Ammon's horn (tissue), 1 donor: ENCODE data around the gene NUP62CL.
"Not testable (repeated sequence)": the region's sequence is repeated elsewhere in the genome, so short reads cannot be mapped to it uniquely, and the experiment has no call there.

ENCODE experiments used
- DNase-seq: peaks from one replicate; pipeline ENCODE4 v3.0.0-alpha.2; 2016; ENCODE audit warnings: low spot score

Gene NUP62CL, protein sequence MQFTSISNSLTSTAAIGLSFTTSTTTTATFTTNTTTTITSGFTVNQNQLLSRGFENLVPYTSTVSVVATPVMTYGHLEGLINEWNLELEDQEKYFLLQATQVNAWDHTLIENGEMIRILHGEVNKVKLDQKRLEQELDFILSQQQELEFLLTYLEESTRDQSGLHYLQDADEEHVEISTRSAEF

DNA sequence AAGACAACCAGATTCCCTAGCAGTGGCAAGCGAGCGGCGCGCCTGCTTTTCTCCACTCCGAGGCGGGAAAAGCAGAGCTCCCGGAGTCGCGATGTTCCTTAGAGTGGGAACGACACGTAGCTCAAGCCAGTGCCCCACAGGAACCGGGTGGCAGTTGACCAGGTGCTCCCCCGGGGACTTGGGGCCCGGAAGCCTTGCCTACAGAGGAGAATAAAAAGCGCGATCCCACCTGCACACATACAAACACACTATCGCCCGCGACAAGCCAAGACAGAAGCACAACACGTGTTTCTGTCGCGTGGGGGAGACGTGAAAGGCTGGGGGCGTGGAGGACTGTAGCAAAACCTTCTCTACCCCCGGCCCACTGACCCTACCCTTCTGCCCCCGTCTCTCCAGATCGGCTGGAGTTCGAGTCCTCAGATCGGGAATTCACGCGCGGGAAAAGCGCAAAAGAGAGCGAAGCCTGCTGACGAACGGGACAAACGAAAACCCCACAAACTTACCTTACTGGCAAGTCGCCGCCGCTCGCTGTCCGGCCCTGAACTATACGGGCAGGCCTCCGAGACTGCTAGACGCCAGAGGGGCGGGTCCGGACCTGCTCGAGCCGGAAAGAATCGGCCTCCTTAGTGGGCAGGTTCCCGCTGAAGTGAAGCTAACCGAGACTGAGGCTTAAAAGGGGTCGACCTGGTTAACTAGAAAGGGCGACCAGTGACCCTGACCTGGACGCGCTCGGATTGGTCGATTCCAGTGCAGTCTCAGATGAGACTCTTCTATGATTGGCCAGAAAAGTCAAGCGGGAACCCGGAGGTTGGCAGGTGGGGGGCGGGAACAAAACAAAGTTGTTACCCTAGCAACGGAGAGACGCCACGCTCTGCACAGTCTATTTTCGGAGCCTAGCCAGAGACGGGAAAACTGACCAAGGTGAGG is at the start of gene NUP62CL, which contains the start of gene DNAAF6:
Gene NUP62CL (minus strand): TSS at position 664 of the 927 bp plus-strand sequence. CDS start 31,287 bp downstream, outside the sequence.
Gene DNAAF6 (plus strand): TSS at position 842 of the 927 bp plus-strand sequence. CDS start 6,265 bp downstream, outside the sequence.
- peak; percentile 36 for DNase-seq

DNA sequence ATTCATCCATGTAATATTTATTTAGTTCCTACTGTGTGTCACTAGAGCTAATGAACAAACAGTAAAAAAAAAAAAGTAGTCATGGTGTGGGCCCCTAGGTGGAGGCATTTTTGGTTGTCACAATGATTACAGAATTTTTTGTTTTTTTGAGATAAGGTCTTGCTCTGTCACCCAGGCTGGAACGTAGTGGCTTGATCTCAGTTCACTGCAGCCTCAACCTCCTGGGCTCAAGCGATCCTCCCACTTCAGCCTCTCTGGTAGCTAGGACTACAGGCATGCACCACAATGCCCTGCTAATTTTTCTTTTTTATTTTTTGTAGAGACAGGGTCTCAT is 22.2 kb upstream of the NUP62CL start:
- DNase-seq, result no peak

DNA sequence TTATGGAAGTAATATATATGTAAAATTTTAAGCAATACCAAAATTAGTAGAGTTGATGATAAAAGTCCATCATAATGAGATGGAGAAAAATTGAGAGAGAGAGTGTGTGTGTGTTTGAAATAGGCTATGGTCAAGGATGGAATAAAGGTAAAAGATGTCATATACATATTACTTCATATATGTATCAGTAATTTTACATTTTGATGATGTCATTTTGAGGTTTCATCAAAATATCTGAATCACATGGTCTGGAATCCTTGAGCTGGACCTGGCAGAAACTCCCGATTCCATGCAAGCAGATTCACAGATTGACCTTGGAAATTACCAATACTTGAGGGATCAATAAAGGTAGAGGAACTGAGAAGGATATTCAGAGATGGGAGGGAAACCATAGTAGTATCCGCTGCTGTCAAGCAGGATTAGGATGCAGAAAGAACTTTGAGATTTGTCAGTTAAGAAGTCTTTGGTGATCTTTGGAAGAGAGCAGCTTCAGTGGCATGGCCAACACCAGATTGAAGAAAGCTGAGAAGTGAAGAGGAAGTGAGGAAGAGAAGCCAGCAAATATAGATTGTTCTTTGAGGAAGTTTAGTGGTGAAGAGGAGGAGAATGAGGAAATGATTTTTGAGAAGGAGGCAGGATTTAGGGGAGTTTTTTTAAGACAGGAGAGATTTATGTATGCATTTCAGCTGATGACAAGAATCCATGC is 21.7 kb upstream of the NUP62CL start:
- DNase-seq, result peak; percentile 2

DNA sequence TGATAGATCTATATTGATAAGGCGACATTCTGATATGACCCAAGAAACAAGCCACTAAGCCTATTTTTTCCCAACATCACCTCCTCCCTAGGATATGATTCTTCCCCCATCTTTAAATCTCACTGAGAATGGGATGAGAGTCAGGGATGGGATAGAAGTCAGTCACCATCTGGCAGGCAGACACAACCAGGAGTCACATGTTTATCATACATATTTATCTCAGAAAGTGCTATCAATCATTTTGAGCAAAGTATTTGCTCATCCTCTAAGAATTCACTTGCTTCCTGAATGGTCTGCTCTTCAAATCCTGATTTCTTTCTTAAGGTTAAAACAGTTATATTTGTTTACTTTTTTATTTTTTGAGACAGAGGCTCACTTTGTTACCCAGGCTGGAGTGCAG is 20.5 kb upstream of the NUP62CL start:
- no peak for DNase-seq

DNA sequence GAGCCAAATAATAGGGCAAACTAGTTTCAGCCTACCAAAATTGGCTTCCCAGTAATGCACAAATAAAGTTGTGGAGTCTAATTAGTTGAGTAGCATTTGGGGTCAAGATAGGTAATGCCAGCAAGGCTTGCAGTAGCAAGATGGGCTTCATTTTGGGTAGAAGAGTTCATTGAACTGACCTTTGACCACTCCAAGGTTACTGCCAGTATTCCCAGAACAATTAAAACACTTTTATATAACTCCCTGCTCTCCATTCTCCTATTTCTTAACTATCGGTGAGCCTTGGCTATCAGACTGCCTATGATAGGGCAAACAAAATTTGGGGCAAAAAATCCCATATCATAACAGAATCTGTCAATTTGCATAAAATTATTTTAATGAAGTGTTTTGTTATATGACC is 7.2 kb upstream of the NUP62CL start:
- DNase-seq, result no peak

DNA sequence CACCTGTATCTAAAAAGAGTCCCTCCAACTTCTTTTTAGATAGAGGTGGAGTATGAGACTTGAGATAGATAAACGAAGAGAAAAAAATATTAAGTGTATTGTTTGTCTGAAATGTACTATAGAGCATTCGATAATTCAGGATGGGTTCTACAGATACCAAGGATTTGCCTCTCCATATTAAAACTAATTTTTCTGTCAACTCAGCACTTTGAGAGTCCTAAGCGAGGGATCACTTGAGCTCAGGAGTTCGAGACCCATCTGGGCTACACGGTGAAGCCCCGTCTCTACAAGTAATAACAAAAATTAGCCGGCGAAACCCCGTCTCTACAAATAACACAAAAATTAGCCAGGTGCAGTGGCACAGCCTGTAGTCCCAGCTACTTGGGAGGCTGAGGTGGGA is 1.7 kb upstream of the NUP62CL start:
- no peak for DNase-seq

DNA sequence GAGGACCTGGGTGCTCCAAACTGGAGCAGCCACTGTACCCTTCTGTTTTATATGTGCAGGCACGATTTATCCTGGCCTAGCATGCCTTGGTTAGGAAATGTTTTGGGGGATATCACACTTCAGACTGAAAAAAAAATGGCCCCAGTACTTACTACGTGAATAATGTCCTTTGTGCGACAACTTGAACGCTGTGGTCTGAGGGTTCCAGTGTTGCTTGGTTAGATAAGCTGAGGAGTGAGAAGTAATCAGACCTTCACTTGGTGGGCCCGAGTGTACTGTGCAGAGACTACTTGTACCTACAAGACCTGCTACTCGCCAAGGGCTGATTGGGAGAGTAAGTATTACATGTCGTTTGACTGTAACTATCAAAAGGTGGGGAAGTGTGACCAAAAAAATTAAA is 856 bp upstream of the NUP62CL start:
- no peak for DNase-seq

DNA sequence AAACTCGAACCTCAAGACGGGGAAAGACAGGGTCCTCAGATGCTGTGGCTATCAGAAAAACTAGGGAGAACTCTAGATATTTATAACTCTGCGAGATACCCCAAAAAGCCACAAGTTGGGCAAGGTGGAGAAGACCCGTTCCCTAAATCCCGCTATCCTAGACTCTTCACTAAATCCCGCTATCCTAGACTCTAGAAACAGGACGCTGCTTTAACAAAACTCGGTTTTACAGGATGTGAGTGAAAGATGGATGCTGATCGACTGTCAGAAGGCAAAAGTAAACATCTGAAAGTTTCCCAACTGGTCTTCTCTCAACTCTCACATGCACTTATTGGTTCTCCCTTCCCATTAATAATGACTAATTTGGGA is 448 bp upstream of the NUP62CL start:
- no peak for DNase-seq

DNA sequence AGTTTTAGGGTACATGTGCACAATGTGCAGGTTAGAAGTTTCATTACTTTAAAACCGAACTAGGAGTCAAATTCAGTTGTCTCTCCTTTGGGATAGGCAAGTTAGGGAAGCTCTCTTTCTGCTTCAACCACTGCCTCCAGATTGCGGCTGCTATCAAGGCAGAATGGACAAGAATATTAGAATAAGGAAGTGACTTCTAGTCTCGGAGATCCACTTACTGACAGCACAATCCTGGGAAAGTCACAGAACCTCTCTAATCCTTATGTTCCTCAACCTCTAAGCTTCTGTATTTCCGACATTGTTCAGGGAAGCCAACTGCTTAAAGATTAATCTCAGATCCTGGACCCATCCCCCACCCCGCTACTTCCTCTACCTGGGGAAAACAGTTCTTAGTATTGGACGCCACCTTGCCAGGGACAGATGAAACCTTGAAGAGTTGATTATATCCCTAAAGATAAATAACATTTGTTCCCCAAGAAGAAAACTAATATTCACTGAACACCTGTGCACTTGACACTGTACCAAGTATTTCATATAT is 2.1 kb downstream of the NUP62CL start:
- no peak for DNase-seq

DNA sequence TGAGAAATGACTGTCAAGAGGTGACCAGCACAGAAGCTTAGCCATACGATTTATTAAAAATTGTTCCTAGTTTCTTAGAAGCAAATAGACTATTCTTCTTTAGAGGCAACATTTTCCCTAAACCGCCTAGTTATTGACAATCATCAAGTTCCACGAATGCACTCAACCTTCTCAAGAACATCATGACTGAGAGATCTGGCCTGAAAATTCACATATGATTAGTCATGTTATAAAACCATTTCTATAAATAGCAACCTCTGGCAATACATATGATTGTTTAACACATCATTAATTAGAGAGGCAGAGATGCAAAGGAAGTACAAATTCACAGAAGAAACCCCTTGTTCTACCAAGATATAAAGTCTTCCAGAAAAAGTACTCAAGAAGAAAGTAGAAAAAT is 6.7 kb downstream of the NUP62CL start:
- DNase-seq, result no peak

DNA sequence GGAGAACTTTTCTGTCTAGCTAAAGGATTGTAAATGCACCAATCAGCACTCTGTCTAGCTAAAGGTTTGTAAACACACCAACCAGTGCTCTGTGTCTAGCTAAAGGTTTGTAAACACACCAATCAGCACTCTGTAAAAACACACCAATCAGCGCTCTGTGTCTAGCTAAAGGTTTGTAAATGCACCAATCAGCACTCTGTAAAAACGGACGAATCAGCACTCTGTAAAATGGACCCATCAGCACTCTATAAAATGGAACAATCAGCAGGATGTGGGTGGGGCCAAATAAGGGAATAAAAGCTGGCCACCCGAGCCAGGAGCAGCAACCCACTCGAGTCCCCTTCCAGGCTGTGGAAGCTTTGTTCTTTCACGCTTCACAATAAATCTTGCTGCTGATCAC is 8.2 kb downstream of the NUP62CL start:
- DNase-seq, result not testable (repeated sequence)

DNA sequence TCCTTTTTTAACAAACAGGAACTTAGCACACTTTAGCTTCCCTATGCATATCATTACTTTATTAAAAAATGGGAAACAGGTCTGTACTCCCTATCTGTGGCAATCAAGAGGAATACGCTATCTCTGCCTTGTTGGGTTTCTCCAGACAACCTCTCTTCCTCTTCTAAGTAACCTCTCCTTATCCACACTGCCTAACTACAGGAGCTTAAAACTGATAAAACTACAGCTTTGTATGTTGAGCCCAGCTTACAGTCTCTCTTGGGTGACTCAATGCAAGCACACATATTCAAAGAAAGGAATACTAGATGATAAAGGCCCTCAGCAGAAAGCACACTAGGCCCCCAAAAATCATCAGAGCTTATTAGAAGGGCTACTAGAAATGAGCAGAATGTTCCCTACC is 8.9 kb downstream of the NUP62CL start:
- DNase-seq, result no peak

DNA sequence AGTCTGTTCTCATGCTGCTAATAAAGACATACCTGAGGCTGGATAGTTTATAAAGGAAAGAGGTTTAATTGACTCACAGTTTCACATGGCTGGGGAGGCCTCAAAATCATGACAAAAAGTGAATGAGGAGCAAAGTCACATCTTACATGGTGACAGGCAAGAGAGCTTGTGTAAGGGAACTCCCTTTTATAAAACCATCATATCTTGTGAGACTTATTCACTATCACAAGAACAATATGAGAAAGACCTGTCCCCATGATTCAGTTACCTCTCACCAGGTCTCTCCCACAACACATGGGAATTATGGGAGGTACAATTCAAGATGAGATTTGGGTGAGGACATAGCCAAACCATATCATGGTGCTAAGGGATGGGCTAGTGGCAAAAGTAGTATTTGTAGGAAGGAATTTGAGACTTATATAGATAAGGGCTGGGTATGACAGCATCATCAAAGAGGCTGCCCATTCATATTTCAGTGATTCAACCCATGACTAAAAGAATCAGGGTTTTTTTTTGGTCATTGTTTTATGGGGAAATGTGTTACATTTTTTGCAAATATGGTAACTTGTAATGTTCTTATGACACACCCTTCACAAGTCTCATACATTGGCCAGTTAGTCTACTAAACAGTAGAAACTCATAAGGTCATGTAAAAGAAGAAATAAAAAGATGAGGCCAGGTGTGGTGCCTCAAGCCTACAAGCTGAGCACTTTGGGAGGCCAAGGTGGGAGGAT is 34.7 kb downstream of the NUP62CL start:
- no peak for DNase-seq

DNA sequence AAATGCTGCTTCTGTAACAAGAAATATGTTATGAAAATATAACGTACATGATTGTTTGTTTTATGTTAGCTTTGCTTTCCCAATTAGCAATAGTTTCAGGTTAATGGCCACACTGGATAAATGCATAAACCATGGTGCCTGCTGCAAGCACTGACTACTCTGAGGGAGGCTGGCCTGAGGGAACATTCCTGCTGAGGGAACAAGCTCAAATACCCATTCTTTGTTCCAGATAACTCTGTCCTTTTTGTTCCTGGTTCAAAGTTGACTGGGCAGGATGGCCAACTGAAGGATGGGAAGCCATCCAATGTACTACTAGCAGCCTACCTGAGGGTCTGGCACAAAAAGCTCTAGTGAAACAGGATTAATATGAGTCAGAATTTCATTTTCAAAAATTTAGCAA is 37.5 kb downstream of the NUP62CL start:
- DNase-seq, result no peak

DNA sequence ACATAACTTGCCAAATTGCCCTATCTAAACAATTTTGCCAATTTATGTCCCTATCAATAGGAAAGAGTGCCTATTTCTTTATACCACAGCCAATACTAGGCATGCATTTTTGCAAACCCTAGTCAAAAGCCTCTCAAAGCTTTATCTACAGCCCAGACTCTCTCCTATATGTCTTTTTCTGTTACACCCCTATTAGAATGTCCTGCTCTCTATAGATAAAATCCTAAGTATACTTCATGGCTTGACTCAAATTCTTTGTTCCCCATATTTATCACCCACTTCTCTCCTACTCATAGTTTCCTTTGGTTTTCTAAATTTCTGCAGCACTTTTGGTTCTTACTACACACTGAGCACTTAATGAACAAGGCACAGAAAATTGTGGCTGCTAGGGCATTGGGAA is 38.0 kb downstream of the NUP62CL start:
- DNase-seq, result no peak

DNA sequence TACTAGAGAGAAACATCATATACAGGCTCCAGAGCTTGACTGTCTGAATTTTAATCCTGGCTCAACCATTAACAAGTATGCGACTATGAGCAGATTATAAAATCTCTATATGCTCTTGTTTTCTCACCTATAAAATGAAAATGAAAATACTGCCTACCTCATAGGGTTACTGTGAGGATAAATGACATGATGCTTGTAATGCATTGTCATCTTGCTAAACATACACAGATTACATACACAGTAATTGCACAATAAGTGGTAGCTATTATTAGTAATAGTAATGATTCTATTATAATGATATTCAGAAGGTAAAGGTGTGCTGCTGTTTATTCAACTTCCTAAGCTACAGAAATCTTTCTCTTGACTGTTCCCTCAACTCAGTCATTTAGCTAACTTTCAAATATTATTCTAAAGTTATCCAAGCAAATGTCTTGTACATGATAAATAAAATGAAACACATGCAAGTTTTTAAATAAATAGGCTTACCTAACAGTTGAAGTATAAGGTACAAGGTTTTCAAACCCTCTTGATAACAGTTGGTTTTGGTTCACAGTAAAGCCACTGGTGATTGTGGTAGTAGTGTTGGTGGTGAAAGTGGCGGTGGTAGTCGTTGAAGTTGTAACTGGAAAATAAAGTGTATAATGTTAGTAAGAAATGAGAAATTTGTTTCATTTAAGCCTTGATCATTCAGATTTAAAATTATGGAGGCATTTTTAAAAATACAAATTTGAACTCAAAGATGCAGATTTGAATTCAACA is 38.9 kb downstream of the NUP62CL start:
- no peak for DNase-seq

DNA sequence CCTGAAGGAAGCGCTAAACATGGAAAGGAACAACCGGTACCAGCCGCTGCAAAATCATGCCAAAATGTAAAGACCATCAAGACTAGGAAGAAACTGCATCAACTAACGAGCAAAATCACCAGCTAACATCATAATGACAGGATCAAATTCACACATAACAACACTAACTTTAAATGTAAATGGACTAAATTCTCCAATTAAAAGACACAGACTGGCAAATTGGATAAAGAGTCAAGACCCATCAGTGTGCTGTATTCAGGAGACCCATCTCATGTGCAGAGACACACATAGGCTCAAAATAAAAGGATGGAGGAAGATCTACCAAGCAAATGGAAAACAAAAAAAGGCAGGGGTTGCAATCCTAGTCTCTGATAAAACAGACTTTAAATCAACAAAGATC is 48.6 kb downstream of the NUP62CL start:
- DNase-seq, result not testable (repeated sequence)

DNA sequence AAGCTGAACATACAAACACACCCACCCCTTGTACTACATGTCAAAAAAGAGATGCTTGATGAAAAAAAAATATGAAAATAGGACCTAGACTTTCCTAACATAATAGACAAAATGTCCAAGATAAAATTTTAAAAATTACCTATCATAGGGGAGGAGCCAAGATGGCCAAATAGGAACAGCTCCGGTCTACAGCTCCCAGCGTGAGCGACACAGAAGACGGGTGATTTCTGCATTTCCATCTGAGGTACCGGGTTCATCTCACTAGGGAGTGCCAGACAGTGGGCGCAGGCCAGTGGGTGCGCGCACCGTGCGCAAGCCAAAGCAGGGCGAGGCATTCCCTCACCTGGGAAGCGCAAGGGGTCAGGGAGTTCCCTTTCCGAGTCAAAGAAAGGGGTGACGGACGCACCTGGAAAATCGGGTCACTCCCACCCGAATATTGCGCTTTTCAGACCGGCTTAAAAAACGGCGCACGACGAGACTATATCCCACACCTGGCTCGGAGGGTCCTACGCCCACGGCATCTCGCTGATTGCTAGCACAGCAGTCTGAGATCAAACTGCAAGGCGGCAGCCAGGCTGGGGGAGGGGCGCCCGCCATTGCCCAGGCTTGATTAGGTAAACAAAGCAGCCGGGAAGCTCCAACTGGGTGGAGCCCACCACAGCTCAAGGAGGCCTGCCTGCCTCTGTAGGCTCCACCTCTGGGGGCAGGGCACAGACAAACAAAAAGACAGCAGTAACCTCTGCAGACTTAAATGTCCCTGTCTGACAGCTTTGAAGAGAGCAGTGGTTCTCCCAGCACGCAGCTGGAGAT is 50.4 kb downstream of the NUP62CL start:
- DNase-seq, result not testable (repeated sequence)

DNA sequence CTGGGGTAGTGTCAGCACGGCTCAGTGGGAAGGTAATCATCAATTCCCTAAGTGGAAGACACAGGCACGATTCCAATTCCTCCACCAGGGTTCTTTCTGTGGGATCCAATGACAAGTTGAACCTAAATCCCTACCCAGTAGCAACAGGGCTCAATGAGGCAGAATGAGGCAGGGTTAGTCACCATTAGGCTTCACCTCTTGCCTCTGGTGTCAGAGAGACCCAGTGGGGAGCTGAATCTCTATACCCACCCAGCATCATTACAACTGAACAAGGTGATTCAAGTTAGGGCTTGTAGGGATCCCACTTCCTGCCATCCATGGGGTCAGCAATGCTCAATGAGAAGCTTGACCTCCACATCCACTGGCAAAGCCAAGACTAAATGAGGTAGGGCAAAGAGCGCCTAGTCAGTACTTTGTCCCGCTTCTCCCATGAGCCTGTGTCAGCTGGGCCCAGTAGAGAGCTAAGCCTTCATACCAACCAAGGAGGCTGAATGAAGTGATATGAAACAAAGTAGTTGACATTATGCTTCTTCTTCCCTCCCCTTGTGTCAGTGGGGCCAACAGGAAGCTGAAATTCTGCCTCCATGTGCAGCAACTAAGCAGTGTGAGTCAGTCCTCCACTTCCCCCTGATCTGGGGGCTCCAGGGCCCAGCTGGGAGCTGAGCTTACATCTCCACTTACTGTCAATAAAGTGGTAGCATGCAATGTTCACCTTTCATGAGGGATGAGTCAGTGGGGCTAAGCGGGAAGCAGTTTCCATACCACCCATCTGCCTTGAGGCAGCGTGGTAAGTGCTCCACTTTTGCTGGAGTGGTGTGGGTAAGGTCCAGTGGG is 51.2 kb downstream of the NUP62CL start:
- DNase-seq, result no peak
